T47D (cell line): Measurements from ENCODE around the gene MRPL28.
"Not testable (repeated sequence)": the region's sequence is repeated elsewhere in the genome, so short reads cannot be mapped to it uniquely, and the experiment has no call there.

Source experiments
- DNase-seq, 2 experiments: peaks; one replicate each; pipeline versions ENCODE4 v3.0.0 to v3.0.0-alpha.2; 2011 to 2012; ENCODE audit warnings: low read depth in 1 of 2, low spot score in 1 of 2
- JUND ChIP-seq: IDR thresholded peaks from 2 replicates; pipeline ENCODE4 v1.6.1; 2012; ENCODE audit warnings: low read depth
- in situ Hi-C: cut with HindIII; loops from 2 replicates; pipeline ENCODE4 v1.10.0; 2016; ENCODE audit warnings: low sequenced_read_pairs, low pct_unique_long_range_greater_than_20kb

MRPL28 gene

DNA sequence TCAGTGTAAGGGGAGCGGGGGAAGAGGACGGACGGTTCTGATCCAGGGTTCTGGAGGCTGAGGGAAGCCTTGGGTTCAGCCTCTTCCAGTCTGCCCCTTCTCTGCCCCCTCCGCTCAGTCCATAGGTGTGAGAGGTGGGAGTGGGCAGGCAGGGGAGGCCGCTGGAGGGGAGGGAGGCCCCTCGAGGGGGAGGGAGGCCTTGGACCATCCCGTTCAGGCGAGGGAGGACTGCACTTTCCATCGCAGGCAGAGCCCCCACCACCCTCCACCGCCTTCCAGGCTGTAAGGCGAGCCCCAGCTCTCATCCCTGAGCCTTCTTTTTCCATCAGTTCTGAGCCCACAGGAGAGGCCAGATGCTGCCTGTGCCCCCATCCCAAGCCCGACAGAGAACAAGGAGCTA, 13.6 kb downstream of the MRPL28 start:
- no peak for DNase-seq
- in situ Hi-C loops, result no loop called here
- no peak for TF ChIP-seq JUND

DNA sequence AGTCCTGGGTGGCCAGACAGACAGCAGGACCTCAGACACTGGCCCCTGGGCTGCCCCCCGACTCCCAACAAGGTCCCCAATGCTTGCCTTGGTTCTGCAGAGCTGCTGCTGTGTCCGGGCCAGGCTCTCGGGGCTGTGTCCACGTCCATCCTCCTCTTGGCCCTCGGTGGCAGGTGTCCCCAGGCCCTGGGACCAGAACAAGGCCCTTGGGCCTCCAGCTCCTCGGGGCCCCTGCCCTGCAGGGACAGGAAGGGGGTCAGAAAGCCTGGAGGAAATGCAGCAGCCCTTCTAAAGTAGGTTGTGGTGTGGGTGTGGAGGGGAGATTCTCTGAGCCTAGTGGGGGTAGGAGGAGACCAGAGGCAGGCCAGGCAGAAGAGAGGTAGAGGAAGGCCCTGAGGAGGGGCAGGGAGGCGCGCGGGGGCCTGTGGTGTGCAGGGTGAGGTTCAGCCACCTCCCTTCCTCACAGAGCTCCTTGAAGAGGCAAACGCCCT, 15.3 kb downstream of the MRPL28 start:
- in situ Hi-C loops, result no loop called here
- no peak for DNase-seq
- no peak for TF ChIP-seq JUND

DNA sequence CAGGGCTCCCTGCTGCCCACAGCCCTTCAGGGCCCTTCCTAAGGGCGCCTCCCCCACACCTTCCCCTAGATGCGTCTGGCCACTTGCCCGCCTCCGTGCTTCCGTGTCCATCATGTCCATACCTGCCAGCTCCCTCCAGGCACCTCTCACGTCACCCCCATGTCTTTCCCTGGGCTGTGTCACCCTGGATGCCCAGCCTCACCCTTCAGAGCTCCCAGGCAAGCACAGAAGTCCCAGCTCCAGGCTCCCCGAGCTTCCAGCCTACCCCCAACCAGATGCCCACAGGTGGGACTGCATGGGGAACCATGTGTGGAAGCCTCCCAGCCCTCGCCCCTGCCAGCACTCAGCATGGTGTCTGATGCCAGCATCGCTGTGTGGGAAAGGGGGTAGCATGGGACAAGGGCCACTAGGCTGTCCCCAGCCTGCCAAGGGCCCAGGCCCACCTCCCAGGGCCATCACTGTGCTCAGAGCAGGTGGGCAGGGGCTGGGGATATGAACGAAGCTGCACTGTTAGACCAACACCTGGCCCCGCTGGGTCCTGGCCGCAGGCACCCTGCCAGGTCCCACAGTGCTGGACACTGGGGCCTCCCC, 16.0 kb downstream of the MRPL28 start:
- no peak for DNase-seq
- TF ChIP-seq JUND, result no peak
- in situ Hi-C loops, result no loop called here

DNA sequence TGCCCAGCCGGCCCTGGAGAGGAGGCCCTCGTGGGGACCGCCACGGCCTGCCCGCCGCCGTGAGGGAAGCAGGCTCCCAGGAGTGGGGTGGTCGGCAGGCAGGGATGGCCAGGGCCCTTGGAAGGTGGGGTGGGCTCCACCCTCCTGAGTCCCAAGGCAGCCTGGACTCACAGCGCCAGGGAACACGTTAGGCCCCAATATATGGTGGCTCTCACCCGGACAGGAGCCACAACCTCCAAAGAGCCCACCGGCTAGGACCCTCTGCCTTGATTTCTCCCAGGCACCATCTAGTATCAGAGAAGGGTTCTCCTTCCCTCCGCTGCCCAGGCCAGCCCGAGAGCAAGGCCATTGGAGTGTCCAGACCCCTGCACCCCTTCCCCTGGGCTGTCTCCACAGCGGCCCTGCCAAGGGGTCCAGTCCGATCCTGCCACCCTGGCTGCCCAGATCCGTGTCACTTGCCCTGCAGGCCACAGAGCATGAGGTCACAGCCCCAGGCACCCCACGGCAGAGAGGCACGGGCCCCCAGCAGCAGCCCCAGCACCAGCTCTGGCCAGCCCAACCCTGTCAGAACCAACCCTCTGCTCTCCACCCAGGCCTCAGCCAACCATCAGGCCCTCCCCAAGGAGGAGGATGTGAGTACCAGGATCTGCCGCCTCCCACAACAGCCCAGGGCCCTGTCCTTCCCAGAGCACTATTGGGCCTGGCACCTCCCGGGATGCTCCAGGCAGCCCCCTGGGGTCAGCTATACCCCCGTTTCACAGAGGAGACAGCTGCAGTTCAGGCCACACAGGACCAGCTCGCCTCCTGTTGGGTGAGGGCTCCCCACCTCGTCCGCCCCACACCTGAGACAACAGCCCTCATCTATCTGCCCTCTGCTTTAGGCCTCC, 16.7 kb downstream of the MRPL28 start:
- DNase-seq, result no peak
- TF ChIP-seq JUND, result no peak
- in situ Hi-C loops, result no loop called here

DNA sequence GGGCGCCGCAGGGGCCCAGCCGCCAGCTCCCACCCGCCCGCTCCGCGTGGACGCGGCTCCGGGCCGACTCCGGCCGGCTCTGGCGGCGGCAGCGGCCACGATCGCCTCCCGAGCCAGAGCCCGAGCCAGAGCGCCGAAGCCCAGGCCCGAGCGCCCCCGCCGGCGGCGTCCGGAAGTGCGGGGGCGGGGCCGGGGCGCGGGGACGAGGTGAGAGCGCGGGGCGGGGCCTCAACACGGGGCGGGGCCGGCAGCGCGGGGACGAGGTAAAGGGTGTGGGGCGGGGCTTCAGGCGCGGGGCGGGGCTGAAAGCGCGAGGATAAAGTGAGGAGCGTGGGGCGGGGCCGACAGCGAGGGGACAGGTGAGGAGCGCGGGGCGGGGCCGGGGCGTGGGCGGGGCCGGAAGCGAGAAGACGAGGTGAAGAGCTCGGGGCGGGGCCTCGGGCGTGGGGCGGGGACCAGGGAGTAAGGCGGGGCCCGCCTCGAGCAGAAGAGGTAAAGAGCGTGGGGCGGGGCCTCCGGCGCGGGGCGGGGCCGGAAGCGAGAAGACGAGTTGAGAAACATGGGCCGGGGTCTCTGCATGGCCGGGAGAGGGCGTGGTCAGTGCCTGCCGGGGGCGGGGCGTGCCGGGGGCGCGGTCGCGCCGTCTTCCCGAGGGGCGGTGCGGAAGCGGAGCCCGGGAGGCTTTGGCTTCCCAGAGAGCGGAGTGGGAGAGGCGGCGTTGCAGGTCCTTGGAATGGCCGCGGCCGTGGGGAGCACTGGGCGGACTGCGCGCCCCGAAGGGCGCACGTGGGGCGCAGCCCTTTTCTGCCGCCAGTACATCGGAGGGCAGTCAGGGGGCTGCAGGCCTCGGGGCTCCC, 17.6 kb downstream of the MRPL28 start, which contains the start of gene AXIN1:
Gene AXIN1 (minus strand): TSS at position 177 of the 857 bp plus-strand sequence. CDS start 5,698 bp downstream, outside the sequence.
- DNase-seq, result peak; percentile 90 to 99
- in situ Hi-C loops, result no loop called here
- no peak for TF ChIP-seq JUND

DNA sequence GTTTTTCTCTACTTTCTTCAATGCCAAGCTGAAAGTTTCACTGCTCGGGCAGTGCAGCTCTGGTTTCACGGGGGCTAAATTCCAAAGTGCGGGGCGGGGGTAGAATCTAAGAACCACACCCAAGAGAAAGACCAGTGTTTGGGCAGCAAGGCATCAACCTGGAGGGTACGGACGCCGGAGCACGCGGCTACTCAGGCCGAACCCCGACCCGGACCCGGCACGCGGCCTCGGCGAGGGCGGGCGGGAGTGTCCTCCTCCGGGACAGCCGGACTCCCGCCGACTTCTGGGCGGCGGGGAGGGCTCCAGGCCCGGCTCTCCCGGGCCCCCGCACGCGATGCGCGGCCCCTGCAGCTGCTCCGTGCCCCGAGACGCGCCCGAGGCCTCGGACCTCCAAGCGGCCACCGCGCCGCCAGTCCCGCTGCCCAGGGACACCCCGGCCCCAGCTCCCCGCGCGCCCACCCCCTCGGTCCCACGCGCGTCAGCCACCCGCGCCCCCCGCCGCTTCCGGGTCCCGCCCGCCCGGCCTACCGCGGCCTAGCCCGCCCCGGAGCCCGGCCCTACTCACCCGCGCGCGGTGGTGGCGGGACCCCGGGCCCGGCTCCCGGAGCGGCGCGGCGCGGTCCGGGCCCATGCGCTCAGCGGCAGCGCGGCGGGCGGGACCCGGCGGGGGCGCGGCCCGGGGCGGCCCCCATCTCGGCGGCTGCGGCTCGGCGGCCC, 18.4 kb downstream of the MRPL28 start:
- no peak for DNase-seq
- no peak for TF ChIP-seq JUND
- in situ Hi-C loops, result no loop called here

DNA sequence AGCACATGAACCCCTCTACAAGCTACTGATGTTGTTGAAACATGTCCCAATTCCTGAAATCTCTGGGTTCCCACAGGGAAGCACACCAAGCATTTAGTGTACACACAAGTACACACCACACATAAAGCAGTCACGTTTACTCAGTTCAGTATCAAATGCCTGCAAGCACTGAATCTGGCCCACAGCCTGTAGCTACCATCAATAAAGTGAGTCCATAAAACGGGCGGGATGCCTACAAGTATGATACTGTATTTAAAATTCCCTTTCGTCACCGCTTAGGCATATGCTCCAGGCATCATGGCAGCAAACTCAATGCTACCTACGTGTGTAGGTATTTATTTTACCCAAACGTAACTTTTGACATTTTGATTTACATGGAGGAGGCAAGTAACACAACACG, 20.1 kb downstream of the MRPL28 start:
- in situ Hi-C loops, result no loop called here
- DNase-seq, result no peak
- TF ChIP-seq JUND, result no peak

DNA sequence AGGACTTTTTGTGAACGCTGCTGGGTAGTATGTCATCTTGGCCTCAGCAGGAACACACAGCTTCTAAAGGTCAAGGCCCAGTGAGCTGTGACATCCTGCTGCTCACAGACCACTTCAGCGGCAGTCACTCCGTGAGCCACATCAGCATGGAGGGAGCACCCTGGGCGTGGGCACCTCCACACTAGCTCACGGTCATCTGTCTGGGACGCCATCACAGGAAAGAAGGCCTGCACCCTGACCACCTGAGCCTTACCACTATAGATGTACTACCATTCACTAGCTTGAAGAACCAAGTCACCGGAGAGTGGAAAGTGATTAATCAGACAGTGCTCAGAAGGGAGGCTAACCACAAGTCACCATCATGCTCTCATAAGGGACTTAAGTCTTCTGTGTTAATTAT, 21.1 kb downstream of the MRPL28 start:
- no peak for DNase-seq
- in situ Hi-C loops, result no loop called here
- TF ChIP-seq JUND, result no peak

DNA sequence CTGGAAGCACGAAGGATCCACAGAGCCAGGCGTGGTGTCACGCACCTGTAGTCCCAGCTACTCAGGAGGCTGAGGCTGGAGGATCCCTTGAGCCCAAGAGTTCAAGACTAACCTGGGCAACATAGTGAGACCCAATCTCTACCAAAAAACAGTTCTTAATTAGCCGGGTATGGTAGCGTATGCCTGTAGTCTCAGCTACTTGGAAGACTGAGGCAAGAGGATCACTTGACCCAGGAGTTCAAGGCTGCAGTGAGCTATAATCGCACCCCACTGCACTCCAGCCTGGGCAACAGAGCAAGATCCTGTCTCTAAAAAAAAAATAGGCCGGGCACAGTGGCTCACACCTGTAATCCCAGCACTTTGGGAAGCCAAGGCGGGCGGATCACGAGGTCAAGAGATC, 21.8 kb downstream of the MRPL28 start:
- in situ Hi-C loops, DNase-seq: not testable (repeated sequence)

DNA sequence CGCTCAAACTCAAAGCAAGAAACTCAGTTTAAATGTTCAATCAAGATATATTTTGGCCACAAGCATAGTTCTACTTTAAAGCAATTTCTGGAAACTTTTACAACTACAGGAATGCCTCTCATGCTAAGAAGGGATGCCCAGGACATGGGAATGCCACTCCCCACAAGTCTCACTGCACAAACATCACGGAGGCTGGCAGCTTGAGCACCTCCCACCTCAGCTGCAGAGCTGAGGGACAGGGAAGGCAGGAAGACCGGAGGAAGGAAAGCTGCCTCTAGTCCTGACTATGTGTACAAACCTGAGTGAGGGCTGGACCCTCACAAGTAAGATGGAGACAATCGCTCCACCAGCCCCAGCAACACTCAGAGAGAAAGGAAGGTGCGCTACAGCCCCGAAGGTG, 23.1 kb downstream of the MRPL28 start:
- no peak for TF ChIP-seq JUND
- no peak for DNase-seq
- in situ Hi-C loops, result no loop called here

DNA sequence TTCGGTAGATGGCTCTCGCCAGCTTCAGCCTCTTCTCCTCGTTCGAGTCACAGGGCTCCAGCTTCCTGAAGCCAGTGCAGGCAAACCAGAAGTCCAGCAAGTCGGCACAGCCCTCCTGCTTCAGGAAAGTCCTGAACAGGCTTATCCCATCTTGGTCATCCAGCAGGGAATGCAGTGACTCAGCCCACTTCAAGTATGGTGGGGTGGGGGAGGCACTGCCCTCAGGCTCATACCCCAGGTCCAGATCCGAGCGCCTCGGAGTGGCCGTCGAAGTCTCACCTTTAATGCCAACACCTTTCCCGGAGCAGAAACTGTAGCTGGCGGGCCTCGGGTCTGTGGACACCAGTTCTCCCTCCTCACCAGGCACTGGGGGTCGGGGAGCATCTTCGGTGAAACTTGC, 23.8 kb downstream of the MRPL28 start:
- in situ Hi-C loops, result no loop called here
- DNase-seq, result no peak
- no peak for TF ChIP-seq JUND

DNA sequence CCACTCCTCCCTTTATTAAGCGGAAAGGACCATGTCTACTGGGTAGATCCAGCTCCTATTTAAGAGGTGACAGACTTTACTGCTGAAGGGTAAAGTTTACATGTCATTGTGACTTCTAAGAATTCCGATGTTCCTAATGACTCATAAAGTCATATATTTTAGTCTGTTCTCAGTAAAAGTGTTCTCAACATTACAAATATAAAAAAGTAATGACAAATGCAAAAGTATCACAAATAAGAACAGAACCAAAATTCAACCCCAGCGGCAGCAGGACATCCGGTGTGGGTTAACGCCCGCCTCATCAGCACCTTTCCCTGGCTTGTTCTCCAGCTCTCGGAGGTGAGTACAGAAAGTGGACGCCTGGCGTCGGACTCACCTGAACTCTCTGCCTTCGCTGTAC, 24.6 kb downstream of the MRPL28 start:
- DNase-seq, result no peak
- no peak for TF ChIP-seq JUND
- in situ Hi-C loops, result no loop called here
